Ovary (tissue), 3 donors: ENCODE results near the gene KCNJ12.

Source experiments
- CTCF ChIP-seq, 3 donors: fragments of 450-650 bp in 2 of 3; fragments of 200-600 bp in 1 of 3; IDR thresholded peaks; one replicate each; pipeline versions ENCODE4 v1.5.1 to v1.8.0; 2016 to 2022; ENCODE audit warnings: antibody characterized with exemption in 3 of 3, mild to moderate bottlenecking in 1 of 3
- EP300 ChIP-seq: sonication (generic); formaldehyde crosslinking; IDR thresholded peaks from one replicate; pipeline ENCODE4 v1.6.1; 2017; ENCODE audit warnings: antibody characterized with exemption
- POLR2A ChIP-seq: fragments of 450-650 bp; IDR thresholded peaks from one replicate; pipeline ENCODE4 v1.6.1; 2017; ENCODE audit warnings: antibody characterized with exemption, mild to moderate bottlenecking, moderate library complexity
- donor health status: DM: no; HTN: no; CAD: no.

GRCh38 chr17:21394265-21394664 is 18.1 kb downstream of the KCNJ12 start:
- TF ChIP-seq CTCF (IDR thresholded peaks at IDR 0.05): no peak
- TF ChIP-seq EP300: no peak
- TF ChIP-seq POLR2A: no peak
